ENCODE data around the gene DIP2C.

- TF ChIP-seq, protein P1, sequence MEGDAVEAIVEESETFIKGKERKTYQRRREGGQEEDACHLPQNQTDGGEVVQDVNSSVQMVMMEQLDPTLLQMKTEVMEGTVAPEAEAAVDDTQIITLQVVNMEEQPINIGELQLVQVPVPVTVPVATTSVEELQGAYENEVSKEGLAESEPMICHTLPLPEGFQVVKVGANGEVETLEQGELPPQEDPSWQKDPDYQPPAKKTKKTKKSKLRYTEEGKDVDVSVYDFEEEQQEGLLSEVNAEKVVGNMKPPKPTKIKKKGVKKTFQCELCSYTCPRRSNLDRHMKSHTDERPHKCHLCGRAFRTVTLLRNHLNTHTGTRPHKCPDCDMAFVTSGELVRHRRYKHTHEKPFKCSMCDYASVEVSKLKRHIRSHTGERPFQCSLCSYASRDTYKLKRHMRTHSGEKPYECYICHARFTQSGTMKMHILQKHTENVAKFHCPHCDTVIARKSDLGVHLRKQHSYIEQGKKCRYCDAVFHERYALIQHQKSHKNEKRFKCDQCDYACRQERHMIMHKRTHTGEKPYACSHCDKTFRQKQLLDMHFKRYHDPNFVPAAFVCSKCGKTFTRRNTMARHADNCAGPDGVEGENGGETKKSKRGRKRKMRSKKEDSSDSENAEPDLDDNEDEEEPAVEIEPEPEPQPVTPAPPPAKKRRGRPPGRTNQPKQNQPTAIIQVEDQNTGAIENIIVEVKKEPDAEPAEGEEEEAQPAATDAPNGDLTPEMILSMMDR (IDR thresholded peaks at IDR 0.05; ENCODE audit: borderline replicate concordance, extremely low read depth, low read length, poor library complexity, severe bottlenecking) = peak; percentile 11
- TF ChIP-seq EZH2 (IDR thresholded peaks at IDR 0.05; ENCODE audit: borderline replicate concordance, low read depth, low read length, severe bottlenecking) = no peak
Measured at GRCh38 chr10:416091-416515, 273.4 kb downstream of the DIP2C start.

Measured in DND-41 (cell line).